Loucy (cell line): ENCODE data around the gene CCDC73.

Source experiments
- H2AFZ ChIP-seq: fragments of 200-600 bp; sonication (generic); 2 replicates; pipeline ENCODE4 v1.6.0; 2016; ENCODE audit warnings: antibody characterized with exemption, mild to moderate bottlenecking, low read length, moderate library complexity
- H3F3A ChIP-seq: fragments of 200-600 bp; 2 replicates; pipeline ENCODE4 v1.6.0; 2016; ENCODE audit warnings: antibody characterized with exemption, low read depth, mild to moderate bottlenecking
- H3K27me3 ChIP-seq: fragments of 200-600 bp; sonication (generic); 2 replicates; pipeline ENCODE4 v1.6.1; 2014; ENCODE audit warnings: low read length, mild to moderate bottlenecking; ENCODE audit not compliant: insufficient read depth, poor library complexity, severe bottlenecking
- H3K36me3 ChIP-seq: fragments of 200-600 bp; sonication (generic); 2 replicates; pipeline ENCODE4 v1.6.1; 2016; ENCODE audit warnings: low read length; ENCODE audit not compliant: insufficient read depth
- H3K4me1 ChIP-seq: fragments of 200-600 bp; sonication (generic); 2 replicates; pipeline ENCODE4 v1.5.1; 2014; ENCODE audit warnings: low read length, mild to moderate bottlenecking; ENCODE audit not compliant: insufficient read depth, poor library complexity, severe bottlenecking
- H3K4me2 ChIP-seq: fragments of 200-600 bp; sonication (generic); 2 replicates; pipeline ENCODE4 v1.6.0; 2014; ENCODE audit warnings: antibody characterized with exemption, low read length, low read depth, mild to moderate bottlenecking; ENCODE audit not compliant: poor library complexity, severe bottlenecking
- H3K4me3 ChIP-seq: fragments of 200-600 bp; sonication (generic); 2 replicates; pipeline ENCODE4 v1.5.1; 2014; ENCODE audit warnings: low read length, mild to moderate bottlenecking, mixed read lengths; ENCODE audit not compliant: poor library complexity, severe bottlenecking
- H3K79me2 ChIP-seq: fragments of 200-600 bp; sonication (generic); 2 replicates; pipeline ENCODE4 v1.6.1; 2014; ENCODE audit warnings: low read length; ENCODE audit not compliant: insufficient read depth
- H3K9ac ChIP-seq: fragments of 200-600 bp; sonication (generic); 2 replicates; pipeline ENCODE4 v1.6.0; 2014; ENCODE audit warnings: mild to moderate bottlenecking, low read depth, low read length, moderate library complexity; ENCODE audit not compliant: poor library complexity, severe bottlenecking
- H3K9me2 ChIP-seq: fragments of 200-600 bp; sonication (generic); replicated peaks from 2 replicates; pipeline ENCODE4 v1.6.1; 2016; ENCODE audit warnings: low read depth, low read length, mixed read lengths
- H3K9me3 ChIP-seq: fragments of 200-600 bp; sonication (generic); 2 replicates; pipeline ENCODE4 v1.6.1; 2014; ENCODE audit warnings: mild to moderate bottlenecking, antibody characterized with exemption, low read length, low read depth; ENCODE audit not compliant: insufficient read depth
- H4K20me1 ChIP-seq: fragments of 200-600 bp; sonication (generic); 2 replicates; pipeline ENCODE4 v1.6.0; 2014; ENCODE audit warnings: antibody characterized with exemption, low read length, mild to moderate bottlenecking; ENCODE audit not compliant: insufficient read depth, poor library complexity, severe bottlenecking
- CTCF ChIP-seq: fragments of 200-600 bp; sonication (generic); conservative IDR thresholded peaks from 2 replicates; pipeline ENCODE4 v1.5.1; 2014; ENCODE audit warnings: mild to moderate bottlenecking, antibody characterized with exemption, low read length
- EZH2phosphoT487 ChIP-seq: fragments of 200-600 bp; IDR thresholded peaks from 2 replicates; pipeline ENCODE4 v1.6.1; 2018; ENCODE audit warnings: antibody characterized with exemption, mild to moderate bottlenecking, moderate library complexity, borderline replicate concordance

The CCDC73 gene

DNA sequence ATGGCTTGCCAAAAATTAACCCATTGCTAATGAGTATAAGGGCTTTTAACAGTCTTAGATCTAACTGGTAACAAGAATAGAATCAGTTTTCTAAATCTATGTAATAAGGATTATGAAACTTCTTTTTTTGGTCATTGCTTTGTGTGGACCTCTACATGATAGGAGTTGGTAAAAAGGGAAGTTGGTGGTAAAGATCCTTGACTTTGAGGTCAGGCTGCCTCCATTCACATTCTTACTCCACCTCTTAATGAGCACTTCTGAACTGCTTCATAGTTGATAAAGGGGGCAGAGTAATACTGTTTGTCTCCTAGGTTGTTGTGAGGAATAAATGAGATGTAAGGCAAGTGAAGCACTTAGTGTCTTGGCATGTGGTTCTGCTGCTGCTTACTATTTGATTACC lies 200.2 kb downstream of the CCDC73 start:
- Histone ChIP-seq H3K4me3 (peak overlapping the region; percentile 2), H4K20me1 (peaks cover 48% of the 10 kb centered on the region), H3K9ac (no peak overlapping the region), H3K9me3 (no peaks in the 10 kb centered on the region), H3K27me3 (no peaks in the 10 kb centered on the region), H3K4me1 (peaks cover 37% of the 10 kb centered on the region), H3K36me3 (peaks cover 94% of the 10 kb centered on the region), H2AFZ (no peak overlapping the region), H3F3A (0 out of 2 replicates have a peak, but pooled peaks cover 6% of the 10 kb centered on the region), H3K79me2 (peaks cover 83% of the 10 kb centered on the region), H3K4me2 (peak overlapping the region; percentile 37), H3K9me2 (no peaks in the 10 kb centered on the region)
- no peak for TF ChIP-seq CTCF
- TF ChIP-seq EZH2phosphoT487 = no peak

GRCh38 chr11:32586576-32587190 lies 207.8 kb downstream of the CCDC73 start:
- Histone ChIP-seq H3K36me3 (peaks cover 38% of the 10 kb centered on the region), H3K27me3 (no peaks in the 10 kb centered on the region), H2AFZ (no peak overlapping the region), H3F3A (no peaks in the 10 kb centered on the region), H3K79me2 (peaks cover 83% of the 10 kb centered on the region), H4K20me1 (peaks cover 65% of the 10 kb centered on the region), H3K9me2 (no peaks in the 10 kb centered on the region), H3K9ac (peak overlapping the region; percentile 92), H3K4me3 (peak overlapping the region; percentile 86), H3K4me2 (peak overlapping the region; percentile 94), H3K4me1 (peaks cover 56% of the 10 kb centered on the region), H3K9me3 (no peaks in the 10 kb centered on the region)
- TF ChIP-seq CTCF (peak; percentile 75), EZH2phosphoT487 (no peak)

GRCh38 chr11:32584921-32585320 lies 209.5 kb downstream of the CCDC73 start:
- H3K36me3 ChIP-seq = peaks cover 20% of the 10 kb centered on the region
- no peak for TF ChIP-seq CTCF
- no peak for TF ChIP-seq EZH2phosphoT487
- H3K4me1 ChIP-seq = peaks cover 51% of the 10 kb centered on the region
- no peaks in the 10 kb centered on the region for H3F3A ChIP-seq
- peaks cover 67% of the 10 kb centered on the region for H3K79me2 ChIP-seq
- H3K9me3 ChIP-seq = no peaks in the 10 kb centered on the region
- no peaks in the 10 kb centered on the region for H3K9me2 ChIP-seq
- H2AFZ ChIP-seq = no peak overlapping the region
- peak overlapping the region; percentile 94 for H3K4me2 ChIP-seq
- peak overlapping the region; percentile 92 for H3K9ac ChIP-seq
- H3K27me3 ChIP-seq = no peaks in the 10 kb centered on the region
- H3K4me3 ChIP-seq = peak overlapping the region; percentile 86
- peaks cover 51% of the 10 kb centered on the region for H4K20me1 ChIP-seq
